Transverse colon (tissue), 3 donors: ENCODE results near the gene RIMS3.

Source experiments
- CTCF ChIP-seq, 5 experiments: fragments of 200-600 bp in 3 of 5; fragments of 450-650 bp in 2 of 5; sonication (generic) in 3 of 5; IDR thresholded peaks; 1 replicate in 2 of 5; 2 replicates in 3 of 5; pipeline ENCODE4 v1.5.1; 2016 to 2017; ENCODE audit warnings: antibody characterized with exemption in 5 of 5, inconsistent platforms in 3 of 5, mild to moderate bottlenecking in 2 of 5, moderate library complexity in 1 of 5
- EP300 ChIP-seq: sonication (generic); formaldehyde crosslinking; IDR thresholded peaks from one replicate; pipeline ENCODE4 v1.6.1; 2017; ENCODE audit warnings: antibody characterized with exemption, low read depth

- TF ChIP-seq EP300 (no peak), CTCF (IDR thresholded peaks at IDR 0.05) (no peak)
Observed at GRCh38 chr1:40687059-40687458, 21.6 kb upstream of the RIMS3 start.
